ENCODE results near the gene PDSS2.

DNA sequence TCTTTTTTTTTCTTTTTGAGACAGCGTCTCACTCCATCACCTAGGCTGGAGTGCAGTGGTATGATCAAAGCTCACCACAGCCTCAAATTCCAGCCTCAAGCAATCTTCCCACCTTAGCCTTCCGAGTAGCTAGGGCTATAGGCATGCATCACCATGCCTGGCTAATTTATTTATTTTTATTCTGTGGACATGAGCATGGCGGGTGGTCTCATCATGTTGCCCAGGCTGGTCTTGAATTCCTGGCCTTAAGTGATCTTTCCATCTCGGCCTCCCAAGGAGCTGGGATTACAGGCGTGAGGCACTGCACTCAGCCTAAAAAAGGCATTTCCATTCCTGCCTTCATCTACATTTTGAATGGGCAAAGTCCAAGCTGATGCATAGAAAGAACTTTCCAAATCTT is 287.9 kb downstream of the PDSS2 start:
- TF ChIP-seq RFX5 (IDR thresholded peaks at IDR 0.05; ENCODE audit: borderline replicate concordance, low read depth, low read length) (no peak), EZH2 (IDR thresholded peaks at IDR 0.05; ENCODE audit: low read depth, low read length, severe bottlenecking) (no peak), POLR2A (IDR thresholded peaks at IDR 0.05; ENCODE audit: control extremely low read depth in 1 of 2, low read depth in 2 of 2, low read length in 2 of 2) (no peak), CTCF (IDR thresholded peaks at IDR 0.05; ENCODE audit: control extremely low read depth in 1 of 3, insufficient read depth in 1 of 3, low read depth in 1 of 3, low read length in 3 of 3) (no peak), MAFK (IDR thresholded peaks at IDR 0.05; ENCODE audit: low read depth, low read length) (no peak)
